CD4-positive, alpha-beta T cell treated with Interferon alpha-2 for 1 hour (primary cell): Measurements from ENCODE around the gene EEF1AKMT1.
A peak's percentile ranks its signal among the peaks of the same experiment; 100 is the strongest.
"Not testable (repeated sequence)": the region's sequence is repeated elsewhere in the genome, so short reads cannot be mapped to it uniquely, and the experiment has no call there.

ENCODE experiments used
- DNase-seq, 2 donors: peaks; one replicate each; pipeline ENCODE4 v3.0.0-alpha.2; 2020 to 2022

The EEF1AKMT1 gene

GRCh38 chr13:20776751-20777150 is 3.0 kb upstream of the EEF1AKMT1 start:
- DNase-seq = no peak

- DNase-seq = no peak
Observed at GRCh38 chr13:20775961-20776360, 2.2 kb upstream of the EEF1AKMT1 start.

- DNase-seq = no peak
Observed at GRCh38 chr13:20774746-20775145, 985 bp upstream of the EEF1AKMT1 start.

GRCh38 chr13:20772401-20773131 is 1.2 kb downstream of the EEF1AKMT1 start:
- peak in 1 of 2 donors; percentile 4 for DNase-seq

GRCh38 chr13:20769834-20770233 is 3.9 kb downstream of the EEF1AKMT1 start:
- DNase-seq = no peak

- DNase-seq = no peak
Observed at GRCh38 chr13:20769091-20769490, 4.7 kb downstream of the EEF1AKMT1 start.

GRCh38 chr13:20767309-20767943 is 6.3 kb downstream of the EEF1AKMT1 start:
- DNase-seq = no peak

GRCh38 chr13:20760872-20761271 is 12.9 kb downstream of the EEF1AKMT1 start:
- no peak for DNase-seq

- no peak for DNase-seq
Observed at GRCh38 chr13:20754009-20754408, 19.8 kb downstream of the EEF1AKMT1 start.

GRCh38 chr13:20749377-20749776 is 24.4 kb downstream of the EEF1AKMT1 start:
- DNase-seq = no peak

- DNase-seq = not testable (repeated sequence)
Observed at GRCh38 chr13:20743830-20744404, 29.8 kb downstream of the EEF1AKMT1 start.

GRCh38 chr13:20740021-20740420 is 33.7 kb downstream of the EEF1AKMT1 start:
- no peak for DNase-seq

- no peak for DNase-seq
Observed at GRCh38 chr13:20738616-20739015, 35.1 kb downstream of the EEF1AKMT1 start.

GRCh38 chr13:20729633-20730585 is 43.9 kb downstream of the EEF1AKMT1 start:
- DNase-seq = no peak

- DNase-seq = no peak
Observed at GRCh38 chr13:20728579-20729311, 45.0 kb downstream of the EEF1AKMT1 start.

GRCh38 chr13:20727856-20728255 is 45.9 kb downstream of the EEF1AKMT1 start:
- no peak for DNase-seq

GRCh38 chr13:20721454-20722357 is 52.1 kb downstream of the EEF1AKMT1 start:
- DNase-seq = no peak

- no peak for DNase-seq
Observed at GRCh38 chr13:20721058-20721453, 52.7 kb downstream of the EEF1AKMT1 start.

- DNase-seq = no peak
Observed at GRCh38 chr13:20720499-20720898, 53.3 kb downstream of the EEF1AKMT1 start.

- DNase-seq = no peak
Observed at GRCh38 chr13:20719783-20720182, 54.0 kb downstream of the EEF1AKMT1 start.

GRCh38 chr13:20718958-20719566 is 54.7 kb downstream of the EEF1AKMT1 start:
- DNase-seq = no peak
